Karpas-422 (cell line): ENCODE results near the gene XYLT1. TPM values are rescaled to one million over a fixed set of nuclear protein-coding genes. Genes with fewer than 3 reads are reported as not detected.

Source experiments
- DNase-seq: peaks from one replicate; pipeline ENCODE4 v3.0.0-alpha.2; 2015
- H2AFZ ChIP-seq: fragments of 200-600 bp; sonication (generic); 2 replicates; pipeline ENCODE4 v1.6.1; 2014; ENCODE audit warnings: antibody characterized with exemption, low read length, mixed read lengths
- H3K27ac ChIP-seq: fragments of 200-600 bp; sonication (generic); 2 replicates; pipeline ENCODE4 v1.5.1; 2014; ENCODE audit warnings: mild to moderate bottlenecking, low read length, moderate library complexity
- H3K27me3 ChIP-seq: fragments of 200-600 bp; sonication (generic); 2 replicates; pipeline ENCODE4 v1.6.1; 2014; ENCODE audit warnings: low read length, mixed read lengths
- H3K36me3 ChIP-seq: fragments of 200-600 bp; sonication (generic); 2 replicates; pipeline ENCODE4 v1.6.1; 2014; ENCODE audit warnings: low read length, mixed read lengths; ENCODE audit not compliant: insufficient read depth
- H3K4me1 ChIP-seq: fragments of 200-600 bp; sonication (generic); 2 replicates; pipeline ENCODE4 v1.6.1; 2014; ENCODE audit warnings: mild to moderate bottlenecking, low read length, mixed read lengths
- H3K4me2 ChIP-seq: fragments of 200-600 bp; sonication (generic); 2 replicates; pipeline ENCODE4 v1.6.1; 2014; ENCODE audit warnings: low read length, low read depth, mild to moderate bottlenecking; ENCODE audit not compliant: poor library complexity, severe bottlenecking
- H3K4me3 ChIP-seq: fragments of 200-600 bp; sonication (generic); 2 replicates; pipeline ENCODE4 v1.5.1; 2014; ENCODE audit warnings: mild to moderate bottlenecking, antibody characterized with exemption, low read length, mixed read lengths
- H3K79me2 ChIP-seq: fragments of 200-600 bp; sonication (generic); 2 replicates; pipeline ENCODE4 v1.6.1; 2014; ENCODE audit warnings: mild to moderate bottlenecking, low read length, mixed read lengths
- H3K9ac ChIP-seq: fragments of 200-600 bp; sonication (generic); 2 replicates; pipeline ENCODE4 v1.6.0; 2014; ENCODE audit warnings: low read length
- H3K9me2 ChIP-seq: fragments of 200-600 bp; sonication (generic), shearing (Covaris generic); replicated peaks from 2 replicates; pipeline ENCODE4 v1.6.0; 2014; ENCODE audit warnings: mild to moderate bottlenecking, low read length, moderate library complexity; ENCODE audit not compliant: insufficient read depth
- H3K9me3 ChIP-seq: fragments of 300-700, 200-600 bp; sonication (generic); 2 replicates; pipeline ENCODE4 v1.6.1; 2014; ENCODE audit warnings: low read length, mixed read lengths
- H4K20me1 ChIP-seq: fragments of 200-600 bp; sonication (generic); 2 replicates; pipeline ENCODE4 v1.6.1; 2014; ENCODE audit warnings: mild to moderate bottlenecking, antibody characterized with exemption, low read length, low read depth; ENCODE audit not compliant: insufficient read depth
- total RNA-seq: library from RNA; depleted of rRNA; stranded (reverse); fragments of >200 nt; shearing (Covaris generic); gene quantifications from 2 replicates; pipeline ENCODE4 v1.2.3, GENCODE V29; 2014; ENCODE audit warnings: low replicate concordance

The XYLT1 gene
- total RNA-seq, 1 experiment from 2014 or later: 11.8 TPM

- Histone ChIP-seq H3K4me1 (no peaks in the 10 kb centered on the region), H3K9me2 (no peaks in the 10 kb centered on the region), H3K9me3 (no peaks in the 10 kb centered on the region)
Observed at GRCh38 chr16:17103216-17103615, 367.5 kb downstream of the XYLT1 start.

GRCh38 chr16:17101646-17102045 lies 369.1 kb downstream of the XYLT1 start:
- no peak overlapping the region for H2AFZ ChIP-seq
- DNase-seq: peak; percentile 71
- no peaks in the 10 kb centered on the region for H3K9me3 ChIP-seq
- H3K4me2 ChIP-seq: no peak overlapping the region
- H3K27ac ChIP-seq: no peak overlapping the region
- H3K9ac ChIP-seq: no peak overlapping the region
- no peak overlapping the region for H3K4me3 ChIP-seq
- no peaks in the 10 kb centered on the region for H3K4me1 ChIP-seq
- no peaks in the 10 kb centered on the region for H4K20me1 ChIP-seq
- H3K9me2 ChIP-seq: no peaks in the 10 kb centered on the region
- no peaks in the 10 kb centered on the region for H3K79me2 ChIP-seq
- no peaks in the 10 kb centered on the region for H3K27me3 ChIP-seq
- H3K36me3 ChIP-seq: no peaks in the 10 kb centered on the region

More at GRCh38 chr16:17103216-17103615, 367.5 kb downstream of the XYLT1 start:
- H3K9ac ChIP-seq: no peak overlapping the region
- no peak overlapping the region for H3K4me3 ChIP-seq
- no peaks in the 10 kb centered on the region for H3K27me3 ChIP-seq
- H3K27ac ChIP-seq: no peak overlapping the region
- no peak for DNase-seq
- no peaks in the 10 kb centered on the region for H3K79me2 ChIP-seq
- no peaks in the 10 kb centered on the region for H3K36me3 ChIP-seq
- no peaks in the 10 kb centered on the region for H4K20me1 ChIP-seq
- H3K4me2 ChIP-seq: no peak overlapping the region
- no peak overlapping the region for H2AFZ ChIP-seq

- H3K4me3 ChIP-seq: no peak overlapping the region
- no peak overlapping the region for H3K9ac ChIP-seq
- H3K9me2 ChIP-seq: no peaks in the 10 kb centered on the region
- no peak overlapping the region for H2AFZ ChIP-seq
- H3K27ac ChIP-seq: no peak overlapping the region
- H3K4me2 ChIP-seq: no peak overlapping the region
- no peaks in the 10 kb centered on the region for H3K36me3 ChIP-seq
- no peak for DNase-seq
- no peaks in the 10 kb centered on the region for H3K79me2 ChIP-seq
- no peaks in the 10 kb centered on the region for H3K27me3 ChIP-seq
- no peaks in the 10 kb centered on the region for H4K20me1 ChIP-seq
- H3K9me3 ChIP-seq: no peaks in the 10 kb centered on the region
- H3K4me1 ChIP-seq: no peaks in the 10 kb centered on the region
Observed at GRCh38 chr16:17098685-17099084, 372.1 kb downstream of the XYLT1 start.

- no peaks in the 10 kb centered on the region for H3K27me3 ChIP-seq
- 0 out of 2 replicates have a peak, but pooled peaks cover 3% of the 10 kb centered on the region for H4K20me1 ChIP-seq
- no peaks in the 10 kb centered on the region for H3K4me1 ChIP-seq
- no peaks in the 10 kb centered on the region for H3K36me3 ChIP-seq
- H3K79me2 ChIP-seq: no peaks in the 10 kb centered on the region
- H3K9ac ChIP-seq: no peak overlapping the region
- no peak for DNase-seq
- no peak overlapping the region for H3K4me2 ChIP-seq
- no peak overlapping the region for H2AFZ ChIP-seq
- no peaks in the 10 kb centered on the region for H3K9me3 ChIP-seq
- no peak overlapping the region for H3K27ac ChIP-seq
- H3K4me3 ChIP-seq: no peak overlapping the region
- no peaks in the 10 kb centered on the region for H3K9me2 ChIP-seq
Observed at GRCh38 chr16:17084130-17084529, 386.6 kb downstream of the XYLT1 start.

GRCh38 chr16:17083628-17084027 lies 387.1 kb downstream of the XYLT1 start:
- H3K27ac ChIP-seq: no peak overlapping the region
- H3K9me3 ChIP-seq: no peaks in the 10 kb centered on the region
- H3K4me3 ChIP-seq: no peak overlapping the region
- H4K20me1 ChIP-seq: 0 out of 2 replicates have a peak, but pooled peaks cover 3% of the 10 kb centered on the region
- DNase-seq: no peak
- no peaks in the 10 kb centered on the region for H3K79me2 ChIP-seq
- H2AFZ ChIP-seq: no peak overlapping the region
- no peaks in the 10 kb centered on the region for H3K9me2 ChIP-seq
- H3K4me2 ChIP-seq: no peak overlapping the region
- H3K36me3 ChIP-seq: no peaks in the 10 kb centered on the region
- H3K4me1 ChIP-seq: no peaks in the 10 kb centered on the region
- H3K27me3 ChIP-seq: no peaks in the 10 kb centered on the region
- H3K9ac ChIP-seq: no peak overlapping the region

- Histone ChIP-seq H3K27me3 (no peaks in the 10 kb centered on the region), H3K36me3 (no peaks in the 10 kb centered on the region), H3K4me3 (no peak overlapping the region), H3K79me2 (no peaks in the 10 kb centered on the region), H4K20me1 (0 out of 2 replicates have a peak, but pooled peaks cover 3% of the 10 kb centered on the region), H2AFZ (no peak overlapping the region), H3K27ac (no peak overlapping the region), H3K9me2 (no peaks in the 10 kb centered on the region), H3K4me1 (no peaks in the 10 kb centered on the region), H3K9ac (no peak overlapping the region), H3K4me2 (no peak overlapping the region), H3K9me3 (no peaks in the 10 kb centered on the region)
- DNase-seq: no peak
Observed at GRCh38 chr16:17082095-17082882, 388.5 kb downstream of the XYLT1 start.

- 0 out of 2 replicates have a peak, but pooled peaks cover 3% of the 10 kb centered on the region for H4K20me1 ChIP-seq
- no peaks in the 10 kb centered on the region for H3K4me1 ChIP-seq
- H3K4me3 ChIP-seq: no peak overlapping the region
- H3K36me3 ChIP-seq: no peaks in the 10 kb centered on the region
- H3K79me2 ChIP-seq: no peaks in the 10 kb centered on the region
- no peak overlapping the region for H3K9ac ChIP-seq
- no peaks in the 10 kb centered on the region for H3K9me3 ChIP-seq
- no peak overlapping the region for H3K27ac ChIP-seq
- H2AFZ ChIP-seq: no peak overlapping the region
- DNase-seq: no peak
- H3K27me3 ChIP-seq: no peaks in the 10 kb centered on the region
- no peaks in the 10 kb centered on the region for H3K9me2 ChIP-seq
- no peak overlapping the region for H3K4me2 ChIP-seq
Observed at GRCh38 chr16:17080105-17080504, 390.7 kb downstream of the XYLT1 start.

GRCh38 chr16:17078931-17079631 lies 391.7 kb downstream of the XYLT1 start:
- no peaks in the 10 kb centered on the region for H3K27me3 ChIP-seq
- H3K4me1 ChIP-seq: no peaks in the 10 kb centered on the region
- no peak for DNase-seq
- no peaks in the 10 kb centered on the region for H3K9me2 ChIP-seq
- no peaks in the 10 kb centered on the region for H3K36me3 ChIP-seq
- no peak overlapping the region for H3K9ac ChIP-seq
- no peak overlapping the region for H2AFZ ChIP-seq
- no peaks in the 10 kb centered on the region for H3K9me3 ChIP-seq
- H3K27ac ChIP-seq: no peak overlapping the region
- no peak overlapping the region for H3K4me3 ChIP-seq
- H4K20me1 ChIP-seq: 0 out of 2 replicates have a peak, but pooled peaks cover 3% of the 10 kb centered on the region
- no peak overlapping the region for H3K4me2 ChIP-seq
- no peaks in the 10 kb centered on the region for H3K79me2 ChIP-seq
